GM12874 (cell line): ENCODE measurements around the gene ZP3.

Experiments
- TF ChIP-seq, protein P1 (sequence below): IDR thresholded peaks from 2 replicates; pipeline ENCODE4 v1.5.1; 2011; ENCODE audit warnings: low read depth, mild to moderate bottlenecking, control low read depth, low read length, moderate library complexity; ENCODE audit not compliant: insufficient read depth

Gene ZP3

DNA sequence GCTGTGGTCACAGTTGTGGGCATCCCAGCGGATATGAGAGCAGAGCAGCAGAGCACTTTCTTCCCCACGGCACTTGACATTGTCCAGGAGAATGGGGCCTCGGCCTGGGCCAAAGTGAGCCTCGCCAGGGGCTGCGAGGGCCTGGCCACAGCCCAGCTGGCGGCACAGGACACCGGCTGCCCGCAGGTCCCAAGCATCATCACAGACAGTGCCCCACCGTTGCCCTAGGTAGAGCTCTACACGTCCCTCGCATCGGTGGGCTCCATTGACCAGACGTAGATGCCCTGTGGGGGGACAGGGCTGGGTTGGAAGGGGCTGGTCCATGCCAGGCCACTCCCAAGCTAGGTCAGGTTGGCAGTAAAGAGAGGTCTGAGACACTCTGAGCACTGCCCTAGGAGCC, 34.7 kb upstream of the ZP3 start:
- TF ChIP-seq, protein P1, sequence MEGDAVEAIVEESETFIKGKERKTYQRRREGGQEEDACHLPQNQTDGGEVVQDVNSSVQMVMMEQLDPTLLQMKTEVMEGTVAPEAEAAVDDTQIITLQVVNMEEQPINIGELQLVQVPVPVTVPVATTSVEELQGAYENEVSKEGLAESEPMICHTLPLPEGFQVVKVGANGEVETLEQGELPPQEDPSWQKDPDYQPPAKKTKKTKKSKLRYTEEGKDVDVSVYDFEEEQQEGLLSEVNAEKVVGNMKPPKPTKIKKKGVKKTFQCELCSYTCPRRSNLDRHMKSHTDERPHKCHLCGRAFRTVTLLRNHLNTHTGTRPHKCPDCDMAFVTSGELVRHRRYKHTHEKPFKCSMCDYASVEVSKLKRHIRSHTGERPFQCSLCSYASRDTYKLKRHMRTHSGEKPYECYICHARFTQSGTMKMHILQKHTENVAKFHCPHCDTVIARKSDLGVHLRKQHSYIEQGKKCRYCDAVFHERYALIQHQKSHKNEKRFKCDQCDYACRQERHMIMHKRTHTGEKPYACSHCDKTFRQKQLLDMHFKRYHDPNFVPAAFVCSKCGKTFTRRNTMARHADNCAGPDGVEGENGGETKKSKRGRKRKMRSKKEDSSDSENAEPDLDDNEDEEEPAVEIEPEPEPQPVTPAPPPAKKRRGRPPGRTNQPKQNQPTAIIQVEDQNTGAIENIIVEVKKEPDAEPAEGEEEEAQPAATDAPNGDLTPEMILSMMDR: no peak

DNA sequence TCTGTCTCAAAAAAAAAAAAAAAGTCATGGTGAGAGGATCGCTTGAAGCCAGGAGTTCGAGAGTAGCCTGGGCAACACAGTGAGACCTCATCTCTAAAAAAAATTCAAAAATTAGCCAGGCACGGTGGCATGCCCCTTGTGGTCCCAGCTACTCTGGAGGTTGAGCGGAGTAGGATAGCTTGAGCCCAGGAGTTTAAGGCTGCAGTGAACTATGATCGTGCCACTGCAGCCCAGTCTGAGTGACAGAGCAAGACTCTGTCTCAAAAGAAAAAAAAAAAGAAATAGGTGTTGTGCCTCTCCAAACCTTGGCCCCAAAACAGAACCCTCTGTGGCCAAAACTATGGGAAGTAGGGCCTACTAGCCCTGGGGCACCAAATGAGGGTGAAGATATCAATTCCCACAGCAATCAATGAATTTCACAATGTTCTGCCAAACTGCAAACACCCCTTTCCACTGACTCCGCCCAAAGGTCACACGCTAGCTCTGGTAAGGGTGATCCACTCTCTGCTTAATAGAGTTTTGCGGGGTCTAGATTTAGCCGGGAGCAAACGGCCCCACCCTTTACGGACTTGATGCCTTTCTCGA, 32.1 kb upstream of the ZP3 start:
- TF ChIP-seq, protein P1: no peak

DNA sequence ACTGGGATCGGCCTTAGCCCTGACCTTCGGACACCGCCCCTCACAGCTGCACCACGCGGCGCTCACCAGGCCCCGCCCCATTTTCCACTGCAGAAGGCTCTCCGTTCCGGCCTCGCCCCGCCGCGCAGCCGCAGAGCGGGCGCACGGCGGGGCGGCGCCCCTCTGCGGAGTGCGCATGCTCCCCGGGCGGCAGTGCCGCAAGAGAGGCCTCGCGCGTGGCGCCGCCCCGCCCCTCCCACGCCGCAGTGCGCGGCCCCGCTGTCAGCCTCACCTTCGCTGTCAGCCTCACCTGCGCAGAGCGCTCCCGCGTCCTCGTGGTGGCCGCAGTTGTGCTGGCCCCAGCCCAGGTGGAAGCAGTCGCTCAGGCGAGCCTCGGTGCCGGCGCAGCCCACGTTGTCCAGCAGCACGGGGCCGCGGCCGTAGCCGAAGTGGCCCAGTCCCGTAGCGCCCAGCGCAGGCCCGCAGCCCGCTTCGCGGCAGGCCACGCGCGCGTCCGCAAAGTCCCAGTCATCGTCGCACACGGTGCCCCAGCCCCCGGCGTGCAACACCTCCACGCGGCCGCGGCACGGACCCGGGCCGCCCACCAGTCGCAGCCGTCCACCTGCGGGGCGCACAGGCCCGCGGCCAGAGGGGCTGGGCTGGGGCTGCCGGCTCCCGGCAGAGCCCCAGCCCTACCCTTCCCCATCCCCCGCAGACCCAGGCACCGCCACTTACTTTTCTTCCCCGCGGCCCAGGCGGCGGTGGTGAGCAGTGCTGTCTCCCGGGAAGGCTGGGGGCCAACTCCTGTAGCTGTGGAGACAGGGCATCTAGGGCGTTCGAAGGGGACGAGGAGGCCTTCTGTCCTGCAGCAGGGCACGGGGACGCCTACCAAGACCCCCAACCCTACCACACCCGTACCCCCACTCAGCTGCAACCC, 31.4 kb upstream of the ZP3 start:
- TF ChIP-seq, protein P1: no peak

DNA sequence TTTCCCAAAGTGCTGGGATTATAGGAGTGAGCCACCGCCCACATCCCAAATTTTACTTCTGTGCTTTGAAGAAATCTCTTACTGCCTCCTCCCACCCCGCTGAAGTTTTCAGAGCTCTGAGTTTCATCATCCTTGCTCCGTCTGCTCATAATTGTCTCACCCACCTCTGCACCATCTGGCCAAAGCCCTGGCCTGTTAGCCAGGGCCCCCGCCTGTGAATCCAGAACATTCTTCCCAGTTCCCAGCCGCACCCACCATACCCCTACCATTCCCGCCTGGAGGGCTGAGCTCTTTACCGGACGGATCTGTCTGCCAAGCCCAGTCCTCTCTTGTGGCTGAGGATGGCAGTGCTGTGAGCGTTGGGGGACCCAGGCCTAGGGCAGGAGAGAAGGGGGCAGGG, 29.8 kb upstream of the ZP3 start:
- TF ChIP-seq, protein P1: no peak

DNA sequence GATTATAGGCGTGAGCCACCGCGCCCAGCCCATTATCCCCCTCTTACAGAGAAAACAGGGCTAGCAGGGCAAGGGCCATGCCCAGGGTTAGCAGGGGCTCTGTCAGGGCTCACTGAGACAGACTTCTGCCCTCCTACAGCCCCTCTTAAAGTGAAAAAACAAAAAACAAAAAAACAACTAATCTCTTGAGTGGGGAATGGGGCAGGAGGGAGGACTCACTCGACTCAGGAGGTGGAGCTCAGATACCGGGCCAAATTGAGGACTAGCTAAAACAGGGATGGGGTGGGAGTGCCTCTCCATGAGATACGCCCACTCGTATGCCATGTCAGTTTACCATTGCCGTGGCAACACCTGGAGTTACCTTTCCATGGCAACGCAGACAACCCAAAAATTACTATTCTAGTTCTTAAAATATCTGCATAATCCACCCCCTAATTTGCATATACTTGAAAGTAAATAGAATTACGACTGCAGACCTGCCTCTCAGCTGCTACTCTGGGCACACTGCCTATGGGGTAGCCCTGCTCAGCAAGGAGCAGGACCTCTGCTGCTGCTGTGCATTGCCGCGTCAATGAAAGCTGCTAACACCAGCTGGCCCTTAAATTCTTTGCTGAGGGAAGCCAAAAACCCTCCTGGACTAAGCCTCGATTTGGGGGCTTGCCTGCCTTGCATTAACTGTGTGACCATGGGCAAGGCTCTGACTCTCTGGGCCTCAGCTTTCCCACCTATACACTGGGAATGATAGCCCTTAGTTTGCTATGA, 28.6 kb upstream of the ZP3 start:
- TF ChIP-seq, protein P1: no peak

DNA sequence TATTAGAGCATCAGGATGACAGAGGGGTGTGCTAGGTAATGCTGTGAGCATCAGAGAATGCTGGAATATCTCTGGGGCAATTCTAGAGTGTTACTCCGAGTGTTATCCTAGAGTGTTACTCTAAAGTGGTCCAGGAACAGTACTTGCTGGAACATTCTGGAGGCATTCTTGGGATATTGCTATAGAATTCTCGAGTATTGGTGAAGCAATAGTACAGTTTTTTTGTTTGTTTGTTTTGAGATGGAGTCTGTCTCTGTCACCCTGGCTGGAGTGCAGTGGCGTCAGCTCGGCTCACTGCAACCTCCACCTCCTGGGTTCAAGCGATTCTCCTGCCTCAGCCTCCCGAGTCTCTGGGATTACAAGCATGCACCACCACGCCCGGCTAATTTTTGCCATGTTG, 27.9 kb upstream of the ZP3 start:
- TF ChIP-seq, protein P1: no peak
